ENCODE measurements around the gene FAM181A. TPM values are rescaled to one million over a fixed set of nuclear protein-coding genes. Genes with fewer than 3 reads are reported as not detected.

FAM181A gene
- total and polyA plus RNA-seq, 9 of the 15 experiments (the other 6 are each of a cell fraction or from before 2014, with no cell fraction given), result not detected

DNA sequence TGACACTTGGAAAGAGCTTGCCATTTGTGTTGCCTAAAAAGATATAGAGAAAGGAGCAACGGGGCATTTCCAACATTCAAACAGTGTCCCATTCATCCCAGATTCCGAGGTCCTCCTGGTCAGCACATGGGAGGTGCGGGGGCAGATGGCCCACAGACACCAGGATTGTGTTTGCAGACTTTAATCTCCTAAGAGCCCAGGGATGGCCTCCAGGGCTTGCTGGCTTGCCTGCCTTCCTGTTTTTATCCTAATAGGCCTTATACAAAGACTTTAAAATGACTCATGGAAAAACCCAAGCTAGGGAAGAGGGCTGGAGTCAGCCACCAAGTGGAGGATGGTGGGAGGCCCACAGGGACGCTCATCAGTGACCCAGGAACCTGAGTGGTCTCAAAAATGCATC, 21.5 kb upstream of the FAM181A start:
- CTCF ChIA-PET (ENCODE audit: low intra/inter-chr PET ratio), result interaction anchor here (0.6 kb wide), 1 partner anchor 954 kb away, joined by 3 read pairs; no protein-coding TSS in a partner anchor
- H3K27ac ChIP-seq (ENCODE audit: extremely low read depth, low read depth, low read length), result no peak overlapping the region
- DNase-seq (ENCODE audit: extremely low read depth in 1 of 4, low spot score in 3 of 4) (no peak), ATAC-seq (no peak), FAIRE-seq (no peak)
- WGBS (ENCODE audit: insufficient coverage, low coverage, missing lambda C conversion rate), result no CpG with 5 or more reads among the region's 4 CpGs
- no peaks in the 10 kb centered on the region for H3K79me2 ChIP-seq (ENCODE audit: control insufficient read depth, insufficient read depth, low read length)
- H3K9me3 ChIP-seq (replicated peaks; ENCODE audit: control insufficient read depth, insufficient read depth, low read depth, low read length), result no peaks in the 10 kb centered on the region
- BruUV-seq (replicated peaks), result no TSS peak
- no peaks in the 10 kb centered on the region for H3K36me3 ChIP-seq (ENCODE audit: control insufficient read depth, insufficient read depth, low read length)
- no peaks in the 10 kb centered on the region for H3K9me1 ChIP-seq (ENCODE audit: control insufficient read depth, insufficient read depth, low read length)
- H3K9ac ChIP-seq (ENCODE audit: insufficient read depth in 1 of 2, low read depth in 2 of 2, low read length in 2 of 2), result no peak overlapping the region
- POLR2A ChIA-PET, result no interaction called here
- H3K27me3 ChIP-seq (ENCODE audit: control insufficient read depth in 2 of 2, insufficient read depth in 2 of 2, low read length in 2 of 2), result peaks cover 0 to under 1% of the 10 kb centered on the region in 2 experiments; a peak in 1 of 5 replicates
- in situ Hi-C loops (cut with MboI) (no loop called here), intact Hi-C loops (cut with micrococcal nuclease) (loop anchor here (5.0 kb wide), 1 partner anchor 248 kb away; no protein-coding TSS in a partner anchor)
- no peak overlapping the region for H3K4me2 ChIP-seq (ENCODE audit: insufficient read depth, low read length)
- H4K20me1 ChIP-seq (replicated peaks; ENCODE audit: control insufficient read depth, insufficient read depth, low read length), result no peaks in the 10 kb centered on the region
- no peak overlapping the region for H3K4me3 ChIP-seq
- no peaks in the 10 kb centered on the region for H3K4me1 ChIP-seq (replicated peaks in 1 of 2; ENCODE audit: control insufficient read depth in 2 of 2, insufficient read depth in 2 of 2, low read length in 2 of 2)
- H2AFZ ChIP-seq (ENCODE audit: low read depth, low read length), result no peak overlapping the region
- TF ChIP-seq DACH1 (IDR thresholded peaks at IDR 0.05; ENCODE audit: partially characterized antibody) (no peak), ZC3H11A (IDR thresholded peaks at IDR 0.05; ENCODE audit: low read depth, low read length) (no peak), STAT5B (CRISPR knock-in tag; IDR thresholded peaks at IDR 0.05) (no peak), LEF1 (IDR thresholded peaks at IDR 0.05) (no peak), TAF1 (IDR thresholded peaks at IDR 0.05; ENCODE audit: control insufficient read depth, extremely low read depth, insufficient read depth, low read length, severe bottlenecking) (no peak), MCM3 (IDR thresholded peaks at IDR 0.05) (no peak), MEIS2 (IDR thresholded peaks at IDR 0.05; ENCODE audit: partially characterized antibody) (no peak), SMAD2 (IDR thresholded peaks at IDR 0.05; ENCODE audit: low read depth, low read length) (no peak), EP400 (IDR thresholded peaks at IDR 0.05) (no peak), ZNF165 (CRISPR knock-in tag; IDR thresholded peaks at IDR 0.05; ENCODE audit: borderline replicate concordance) (no peak), ZFPM2 (CRISPR knock-in tag; IDR thresholded peaks at IDR 0.05) (no peak)
- TF ChIP-seq, protein P1, sequence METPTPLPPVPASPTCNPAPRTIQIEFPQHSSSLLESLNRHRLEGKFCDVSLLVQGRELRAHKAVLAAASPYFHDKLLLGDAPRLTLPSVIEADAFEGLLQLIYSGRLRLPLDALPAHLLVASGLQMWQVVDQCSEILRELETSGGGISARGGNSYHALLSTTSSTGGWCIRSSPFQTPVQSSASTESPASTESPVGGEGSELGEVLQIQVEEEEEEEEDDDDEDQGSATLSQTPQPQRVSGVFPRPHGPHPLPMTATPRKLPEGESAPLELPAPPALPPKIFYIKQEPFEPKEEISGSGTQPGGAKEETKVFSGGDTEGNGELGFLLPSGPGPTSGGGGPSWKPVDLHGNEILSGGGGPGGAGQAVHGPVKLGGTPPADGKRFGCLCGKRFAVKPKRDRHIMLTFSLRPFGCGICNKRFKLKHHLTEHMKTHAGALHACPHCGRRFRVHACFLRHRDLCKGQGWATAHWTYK (CRISPR knock-in tag; IDR thresholded peaks at IDR 0.05), result no peak
- TF ChIP-seq, protein P2, sequence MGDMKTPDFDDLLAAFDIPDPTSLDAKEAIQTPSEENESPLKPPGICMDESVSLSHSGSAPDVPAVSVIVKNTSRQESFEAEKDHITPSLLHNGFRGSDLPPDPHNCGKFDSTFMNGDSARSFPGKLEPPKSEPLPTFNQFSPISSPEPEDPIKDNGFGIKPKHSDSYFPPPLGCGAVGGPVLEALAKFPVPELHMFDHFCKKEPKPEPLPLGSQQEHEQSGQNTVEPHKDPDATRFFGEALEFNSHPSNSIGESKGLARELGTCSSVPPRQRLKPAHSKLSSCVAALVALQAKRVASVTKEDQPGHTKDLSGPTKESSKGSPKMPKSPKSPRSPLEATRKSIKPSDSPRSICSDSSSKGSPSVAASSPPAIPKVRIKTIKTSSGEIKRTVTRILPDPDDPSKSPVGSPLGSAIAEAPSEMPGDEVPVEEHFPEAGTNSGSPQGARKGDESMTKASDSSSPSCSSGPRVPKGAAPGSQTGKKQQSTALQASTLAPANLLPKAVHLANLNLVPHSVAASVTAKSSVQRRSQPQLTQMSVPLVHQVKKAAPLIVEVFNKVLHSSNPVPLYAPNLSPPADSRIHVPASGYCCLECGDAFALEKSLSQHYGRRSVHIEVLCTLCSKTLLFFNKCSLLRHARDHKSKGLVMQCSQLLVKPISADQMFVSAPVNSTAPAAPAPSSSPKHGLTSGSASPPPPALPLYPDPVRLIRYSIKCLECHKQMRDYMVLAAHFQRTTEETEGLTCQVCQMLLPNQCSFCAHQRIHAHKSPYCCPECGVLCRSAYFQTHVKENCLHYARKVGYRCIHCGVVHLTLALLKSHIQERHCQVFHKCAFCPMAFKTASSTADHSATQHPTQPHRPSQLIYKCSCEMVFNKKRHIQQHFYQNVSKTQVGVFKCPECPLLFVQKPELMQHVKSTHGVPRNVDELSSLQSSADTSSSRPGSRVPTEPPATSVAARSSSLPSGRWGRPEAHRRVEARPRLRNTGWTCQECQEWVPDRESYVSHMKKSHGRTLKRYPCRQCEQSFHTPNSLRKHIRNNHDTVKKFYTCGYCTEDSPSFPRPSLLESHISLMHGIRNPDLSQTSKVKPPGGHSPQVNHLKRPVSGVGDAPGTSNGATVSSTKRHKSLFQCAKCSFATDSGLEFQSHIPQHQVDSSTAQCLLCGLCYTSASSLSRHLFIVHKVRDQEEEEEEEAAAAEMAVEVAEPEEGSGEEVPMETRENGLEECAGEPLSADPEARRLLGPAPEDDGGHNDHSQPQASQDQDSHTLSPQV (IDR thresholded peaks at IDR 0.05), result no peak
- TF ChIP-seq, protein P3, sequence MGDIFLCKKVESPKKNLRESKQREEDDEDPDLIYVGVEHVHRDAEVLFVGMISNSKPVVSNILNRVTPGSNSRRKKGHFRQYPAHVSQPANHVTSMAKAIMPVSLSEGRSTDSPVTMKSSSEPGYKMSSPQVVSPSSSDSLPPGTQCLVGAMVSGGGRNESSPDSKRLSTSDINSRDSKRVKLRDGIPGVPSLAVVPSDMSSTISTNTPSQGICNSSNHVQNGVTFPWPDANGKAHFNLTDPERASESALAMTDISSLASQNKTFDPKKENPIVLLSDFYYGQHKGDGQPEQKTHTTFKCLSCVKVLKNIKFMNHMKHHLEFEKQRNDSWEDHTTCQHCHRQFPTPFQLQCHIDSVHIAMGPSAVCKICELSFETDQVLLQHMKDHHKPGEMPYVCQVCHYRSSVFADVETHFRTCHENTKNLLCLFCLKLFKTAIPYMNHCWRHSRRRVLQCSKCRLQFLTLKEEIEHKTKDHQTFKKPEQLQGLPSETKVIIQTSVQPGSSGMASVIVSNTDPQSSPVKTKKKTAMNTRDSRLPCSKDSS (IDR thresholded peaks at IDR 0.05; ENCODE audit: low read depth, partially characterized antibody), result no peak
